Kidney epithelial cell (primary cell): ENCODE results near the gene TNFRSF25. TPM values are rescaled to one million over a fixed set of nuclear protein-coding genes. Genes with fewer than 3 reads are reported as not detected.

Experiments used
- DNase-seq: peaks from one replicate; pipeline ENCODE4 v3.0.0-alpha.2; 2010; ENCODE audit warnings: low read depth
- H3K27me3 ChIP-seq: 2 replicates; pipeline ENCODE4 v1.6.0; 2011; ENCODE audit warnings: low read length; ENCODE audit not compliant: control insufficient read depth, insufficient read depth
- H3K36me3 ChIP-seq: 2 replicates; pipeline ENCODE4 v1.5.1; 2011; ENCODE audit warnings: low read length; ENCODE audit not compliant: control insufficient read depth, insufficient read depth
- H3K4me3 ChIP-seq: 2 replicates; pipeline ENCODE4 v1.5.1; 2011; ENCODE audit warnings: low read depth, mild to moderate bottlenecking, control low read depth, low read length
- CTCF ChIP-seq: IDR thresholded peaks from 2 replicates; pipeline ENCODE4 v1.5.1; 2011; ENCODE audit warnings: mild to moderate bottlenecking, moderate library complexity, low read length, control low read depth, inconsistent platforms; ENCODE audit not compliant: insufficient read depth, poor library complexity, severe bottlenecking
- total RNA-seq: library from RNA; depleted of rRNA; stranded (reverse); fragments of >200 nt; gene quantifications from 2 replicates; pipeline ENCODE4 v1.2.3, GENCODE V29; 2015

TNFRSF25 gene
- total RNA-seq, 1 donor from 2014 or later: 20.2 TPM

- Histone ChIP-seq H3K27me3 (peaks cover 18% of the 10 kb centered on the region), H3K4me3 (no peak overlapping the region), H3K36me3 (no peaks in the 10 kb centered on the region)
- no peak for DNase-seq
- no peak for TF ChIP-seq CTCF
These were observed 39.6 kb upstream of the TNFRSF25 start for GRCh38 chr1:6505367-6506209.

GRCh38 chr1:6504887-6505286, 38.9 kb upstream of the TNFRSF25 start:
- TF ChIP-seq CTCF: no peak
- peaks cover 18% of the 10 kb centered on the region for H3K27me3 ChIP-seq
- no peak overlapping the region for H3K4me3 ChIP-seq
- DNase-seq: no peak
- no peaks in the 10 kb centered on the region for H3K36me3 ChIP-seq

- H3K4me3 ChIP-seq: no peak overlapping the region
- peaks cover 17% of the 10 kb centered on the region for H3K27me3 ChIP-seq
- no peak for TF ChIP-seq CTCF
- no peak for DNase-seq
- H3K36me3 ChIP-seq: no peaks in the 10 kb centered on the region
These were observed 38.1 kb upstream of the TNFRSF25 start for GRCh38 chr1:6503884-6504602.

GRCh38 chr1:6502000-6502891, 36.3 kb upstream of the TNFRSF25 start:
- Histone ChIP-seq H3K27me3 (peaks cover 11% of the 10 kb centered on the region), H3K4me3 (no peak overlapping the region), H3K36me3 (no peaks in the 10 kb centered on the region)
- no peak for TF ChIP-seq CTCF
- DNase-seq: no peak

- Histone ChIP-seq H3K4me3 (no peak overlapping the region), H3K36me3 (no peaks in the 10 kb centered on the region), H3K27me3 (peaks cover 11% of the 10 kb centered on the region)
- no peak for TF ChIP-seq CTCF
- DNase-seq: no peak
These were observed 35.4 kb upstream of the TNFRSF25 start for GRCh38 chr1:6501279-6501813.
